ENCODE results near the gene KPNA6.
"Not testable (repeated sequence)": the region's sequence is repeated elsewhere in the genome, so short reads cannot be mapped to it uniquely, and the experiment has no call there.

KPNA6 gene

DNA sequence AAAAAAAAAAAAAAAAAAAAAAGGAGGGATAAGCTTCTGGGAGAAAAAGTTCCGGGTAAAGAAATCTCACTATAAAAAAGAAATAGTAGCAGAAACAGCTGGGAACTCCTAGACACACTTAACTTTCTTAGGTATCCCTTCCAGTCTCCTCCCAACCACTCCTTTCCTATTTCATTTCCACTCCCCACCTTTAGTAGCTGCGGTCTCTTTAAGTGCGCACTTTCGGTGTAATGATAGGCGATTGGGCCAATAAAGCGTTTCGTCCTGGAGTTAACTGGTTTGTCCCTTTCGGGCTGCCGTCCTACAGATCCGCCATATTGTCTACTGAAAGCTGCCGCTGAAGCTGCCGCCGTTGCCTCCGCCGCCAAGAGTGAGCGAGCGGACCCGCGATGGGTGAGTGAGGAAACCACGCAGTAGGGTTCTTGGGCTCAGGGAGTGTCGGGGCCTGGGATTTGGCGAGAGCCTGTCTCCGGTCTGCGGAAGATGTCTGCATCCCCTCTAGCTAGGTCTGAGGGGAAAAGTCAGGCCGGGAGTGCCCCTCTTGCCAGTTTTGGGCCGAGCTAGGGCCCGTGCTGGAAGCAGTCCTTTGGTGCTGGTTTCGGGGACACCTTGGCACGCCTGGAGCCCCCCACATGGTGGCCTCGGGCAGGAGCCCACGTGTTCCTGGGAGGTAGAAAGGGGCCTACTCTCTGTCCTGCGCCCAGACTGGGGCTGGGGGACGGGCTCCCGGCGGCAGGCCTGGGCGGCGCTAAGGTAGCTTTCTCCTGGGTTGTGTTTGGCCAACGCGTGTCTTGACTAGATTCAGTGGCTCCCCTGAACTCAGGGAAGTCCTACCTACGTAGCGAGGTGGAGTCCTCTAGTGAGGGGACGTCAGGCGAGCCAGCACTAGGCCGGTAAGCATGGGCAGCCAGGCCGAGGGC lies at the start of gene KPNA6:
Gene KPNA6 (plus strand): TSS at position 315 of the 920 bp plus-strand sequence. CDS start 75 bp downstream, at position 390.
- peak; percentile 94 for DNase-seq (ENCODE audit: low read depth)

GRCh38 chr1:32060914-32061313 lies 46.9 kb upstream of the KPNA6 start:
- no peak for DNase-seq (ENCODE audit: low read depth)

GRCh38 chr1:32062867-32063230 lies 45.0 kb upstream of the KPNA6 start:
- no peak for DNase-seq (ENCODE audit: low read depth)

- no peak for DNase-seq (ENCODE audit: low read depth)
Observed at GRCh38 chr1:32063261-32063681, 44.6 kb upstream of the KPNA6 start.

DNA sequence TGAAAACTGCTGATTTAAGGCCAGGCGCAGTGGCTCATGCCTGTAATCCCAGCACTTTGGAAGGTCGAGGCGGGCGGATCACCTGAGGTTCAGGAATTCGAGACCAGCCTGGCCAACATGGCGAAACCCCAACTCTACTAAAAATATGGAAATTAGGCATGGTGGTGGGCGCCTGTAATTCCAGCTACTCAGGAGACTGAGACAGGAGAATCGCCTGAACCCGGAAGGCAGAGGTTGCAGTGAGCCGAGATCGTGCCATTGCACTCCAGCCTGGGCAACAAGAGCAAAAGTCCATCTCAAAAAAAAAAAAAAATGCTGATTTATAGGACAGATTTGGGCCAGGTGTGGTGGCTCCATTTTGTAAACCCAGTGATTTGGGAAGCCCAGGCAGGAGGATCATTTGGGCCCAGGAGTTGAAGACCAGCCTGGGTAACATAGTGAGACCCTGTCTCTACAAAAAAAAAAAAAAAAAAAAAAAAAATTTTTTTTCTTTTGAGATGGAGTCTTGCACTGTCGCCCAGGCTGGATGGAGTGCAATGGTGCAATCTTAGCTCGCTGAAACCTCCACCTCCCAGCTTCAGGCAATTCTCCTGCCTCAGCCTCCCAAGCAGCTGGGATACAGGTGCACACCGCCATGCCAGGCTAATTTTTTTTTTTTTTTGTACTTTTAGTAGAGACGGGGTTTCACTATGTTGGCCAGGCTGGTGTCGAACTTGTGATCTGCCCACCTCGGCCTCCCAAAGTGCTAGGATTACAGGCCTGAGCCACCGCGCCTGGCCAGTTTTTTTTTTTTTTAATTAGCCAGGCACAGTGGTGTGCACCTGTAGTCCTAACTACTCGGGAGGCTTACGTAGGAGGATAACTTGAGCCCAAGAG lies 42.0 kb upstream of the KPNA6 start:
- DNase-seq (ENCODE audit: low read depth) = not testable (repeated sequence)

DNA sequence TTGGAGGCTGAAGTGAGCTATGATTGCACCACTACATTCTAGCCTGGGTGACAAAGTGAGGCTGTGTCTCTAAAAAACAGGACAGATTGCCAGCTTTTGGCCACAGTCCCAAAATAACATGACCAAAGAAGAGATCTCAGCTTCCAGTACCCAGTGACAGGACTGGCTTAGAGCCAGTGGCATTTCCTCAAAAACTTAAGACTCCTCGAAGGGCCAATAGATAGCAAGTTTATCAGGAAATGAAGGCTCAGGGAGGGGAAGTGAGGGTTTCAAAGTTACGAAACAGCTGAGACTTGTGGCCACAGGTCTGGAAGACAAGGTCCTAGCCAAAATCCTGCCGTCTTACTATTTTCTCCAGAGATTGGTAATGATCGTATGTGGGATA lies 41.4 kb upstream of the KPNA6 start:
- DNase-seq (ENCODE audit: low read depth) = peak; percentile 94

GRCh38 chr1:32068957-32069588 lies 38.8 kb upstream of the KPNA6 start:
- DNase-seq (ENCODE audit: low read depth) = no peak

- DNase-seq (ENCODE audit: low read depth) = no peak
Observed at GRCh38 chr1:32071758-32072621, 35.9 kb upstream of the KPNA6 start.

- peak; percentile 90 for DNase-seq (ENCODE audit: low read depth)
Observed at GRCh38 chr1:32072622-32073298, 35.1 kb upstream of the KPNA6 start, which contains the start of gene TMEM39B. Gene TMEM39B, plus strand, starts transcription at chr1:32072939. Its CDS starts 109 bp downstream, at chr1:32073048.

DNA sequence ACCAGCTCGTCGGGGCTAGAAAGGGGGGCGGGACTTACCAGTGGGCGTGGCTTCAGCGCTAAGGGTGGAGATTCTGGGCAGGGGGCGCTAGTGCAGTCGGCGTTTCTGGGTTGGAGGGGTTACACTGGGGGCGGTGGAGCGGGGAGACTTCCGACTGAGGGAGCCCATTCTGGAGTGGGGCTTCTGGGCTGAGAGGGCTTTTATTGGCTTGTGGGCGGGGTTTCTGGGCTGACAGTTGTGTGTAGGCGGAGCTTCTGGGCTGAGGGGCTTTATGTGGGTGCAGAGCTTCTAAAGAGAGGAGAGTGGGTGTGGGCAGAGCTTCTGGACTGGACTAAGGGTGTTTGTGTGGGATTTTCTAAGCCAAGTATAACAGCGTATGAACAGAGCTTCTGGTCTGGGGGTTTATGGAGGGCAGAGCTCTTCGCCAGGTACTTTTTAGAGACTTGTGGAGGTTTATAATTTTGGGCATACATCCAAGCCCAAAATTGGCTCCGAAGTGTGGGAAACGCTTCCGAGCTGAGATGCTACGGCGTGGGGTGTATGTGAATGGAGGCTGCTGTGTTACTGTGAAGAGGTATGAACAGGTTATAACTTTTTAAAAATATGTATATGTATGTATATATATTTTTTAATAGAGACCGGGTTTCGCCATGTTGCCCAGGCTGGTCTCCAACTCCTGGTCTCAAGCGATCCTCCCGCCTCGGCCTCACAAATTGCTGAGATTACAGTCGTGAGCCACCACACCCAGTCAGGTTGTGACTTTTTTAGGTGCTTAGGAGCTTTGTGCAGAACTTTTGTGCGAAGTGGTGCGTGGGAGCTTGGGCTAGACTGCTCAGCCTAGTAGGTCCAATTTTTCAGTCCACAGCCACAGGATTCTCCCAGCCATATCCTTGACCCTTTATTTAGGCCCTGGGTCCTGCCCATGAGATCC lies 34.3 kb upstream of the KPNA6 start:
- DNase-seq (ENCODE audit: low read depth) = no peak

DNA sequence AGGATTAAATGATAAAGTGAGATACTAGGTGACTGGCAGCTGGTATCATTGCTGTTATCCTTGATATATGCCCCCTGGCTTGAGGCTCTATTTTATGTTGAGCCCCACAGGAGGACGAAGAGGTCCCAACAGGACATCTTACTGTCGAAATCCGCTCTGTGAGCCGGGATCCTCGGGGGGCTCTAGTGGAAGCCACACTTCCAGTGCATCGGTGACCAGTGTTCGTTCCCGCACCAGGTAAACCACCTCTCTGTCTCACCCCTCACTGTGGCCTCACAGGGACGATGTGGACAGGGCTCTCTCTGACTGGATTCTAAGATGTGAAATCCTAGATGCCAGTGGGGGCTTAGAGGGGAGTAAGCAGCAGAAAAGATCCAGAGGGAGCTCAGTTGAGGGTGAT lies 33.0 kb upstream of the KPNA6 start:
- no peak for DNase-seq (ENCODE audit: low read depth)

DNA sequence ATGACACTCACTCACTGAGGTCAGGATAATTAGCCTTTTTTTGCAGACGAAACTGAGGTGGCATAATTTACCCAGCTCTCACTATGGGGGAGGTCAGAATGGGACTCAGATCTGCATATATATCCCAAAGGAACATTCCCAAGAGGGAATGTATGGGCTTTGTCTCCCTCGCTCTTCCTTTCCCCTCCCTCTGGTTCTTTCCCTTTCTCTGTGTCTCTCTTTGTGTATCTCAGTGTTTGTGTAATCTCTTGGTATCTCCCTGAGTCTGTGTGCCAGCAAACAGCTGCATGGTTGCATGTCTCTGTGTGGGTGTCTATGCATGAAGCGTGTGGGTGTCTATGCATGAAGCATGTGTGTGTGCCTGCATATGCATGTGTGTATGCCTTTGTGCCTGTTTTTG lies 30.4 kb upstream of the KPNA6 start:
- no peak for DNase-seq (ENCODE audit: low read depth)

DNA sequence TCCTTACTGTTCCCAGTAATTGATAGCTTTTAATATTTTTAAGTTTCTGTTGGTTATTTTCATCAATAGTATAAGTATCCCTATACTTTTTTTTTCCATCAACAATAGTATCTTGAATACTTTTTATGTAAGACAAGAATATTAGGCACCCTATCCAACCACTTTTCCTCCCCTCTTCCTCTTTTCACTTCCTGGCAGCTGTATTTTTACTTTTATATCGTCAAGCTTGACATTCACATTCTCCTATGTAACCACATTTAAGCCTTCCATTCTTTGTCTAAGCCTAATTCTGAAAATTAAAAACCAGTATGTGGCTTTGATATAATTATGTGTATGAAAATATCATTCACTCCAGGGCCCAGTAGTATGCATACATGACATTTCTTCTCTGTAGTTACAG lies 25.8 kb upstream of the KPNA6 start:
- DNase-seq (ENCODE audit: low read depth) = no peak

- DNase-seq (ENCODE audit: low read depth) = not testable (repeated sequence)
Observed at GRCh38 chr1:32086381-32086780, 21.5 kb upstream of the KPNA6 start.

DNA sequence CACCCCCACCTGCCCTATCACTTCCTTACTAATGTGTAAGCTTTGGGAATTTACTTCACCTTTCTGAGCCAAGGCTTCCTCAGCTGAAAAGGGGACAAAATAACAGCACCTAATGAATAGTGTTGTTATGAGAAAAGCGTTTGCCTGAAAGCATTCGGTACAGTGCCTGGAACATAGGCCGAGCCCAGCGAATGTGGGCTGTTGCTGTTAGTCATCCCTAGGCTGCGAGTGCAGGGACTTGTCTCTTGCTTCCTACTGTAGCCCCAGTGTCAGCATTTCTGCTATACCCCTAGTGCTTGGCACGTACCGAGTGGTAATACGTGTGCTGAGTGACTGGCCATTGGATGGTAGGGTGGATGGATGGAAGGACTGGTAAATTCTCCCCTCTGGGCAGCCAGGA lies 16.7 kb upstream of the KPNA6 start:
- DNase-seq (ENCODE audit: low read depth) = no peak

DNA sequence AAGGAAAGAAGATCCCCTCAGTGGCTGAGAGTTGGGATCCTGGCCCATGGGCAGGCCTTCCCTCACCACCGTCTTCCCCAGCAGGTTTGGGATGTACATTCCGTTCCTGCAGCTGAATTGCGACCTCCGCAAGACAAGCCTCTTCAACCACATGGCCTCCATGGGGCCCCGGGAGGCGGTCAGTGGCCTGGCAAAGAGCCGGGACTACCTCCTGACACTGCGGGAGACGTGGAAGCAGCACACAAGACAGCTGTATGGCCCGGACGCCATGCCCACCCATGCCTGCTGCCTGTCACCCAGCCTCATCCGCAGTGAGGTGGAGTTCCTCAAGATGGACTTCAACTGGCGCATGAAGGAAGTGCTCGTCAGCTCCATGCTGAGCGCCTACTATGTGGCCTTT lies 16.3 kb upstream of the KPNA6 start:
- DNase-seq (ENCODE audit: low read depth) = no peak

GRCh38 chr1:32094746-32095521 lies 12.9 kb upstream of the KPNA6 start:
- no peak for DNase-seq (ENCODE audit: low read depth)

DNA sequence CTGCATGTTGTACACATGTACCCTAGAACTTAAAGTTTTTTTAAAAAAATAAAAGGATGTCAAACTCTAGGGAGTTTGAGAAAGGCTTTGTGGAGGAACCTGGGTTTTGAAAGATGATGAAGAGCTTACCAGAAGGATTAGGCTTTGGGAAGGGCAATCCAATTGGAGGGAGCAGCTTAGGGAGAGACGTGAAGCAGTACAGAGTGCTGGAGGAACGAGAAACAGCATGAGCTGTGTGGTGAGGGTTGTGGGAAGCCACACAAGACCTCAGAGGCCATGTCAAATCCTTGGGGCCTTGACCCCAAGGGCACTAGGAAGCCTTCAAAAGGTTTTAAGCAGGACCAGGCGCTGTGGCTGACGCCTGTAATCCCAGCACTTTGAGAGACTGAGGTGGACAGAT lies 8.4 kb upstream of the KPNA6 start:
- DNase-seq (ENCODE audit: low read depth) = no peak

GRCh38 chr1:32100359-32100758 lies 7.5 kb upstream of the KPNA6 start:
- DNase-seq (ENCODE audit: low read depth) = no peak
